22Rv1 (cell line): Measurements from ENCODE around the gene FRK.

Source experiments
- H3K27ac ChIP-seq: fragments of 450-650 bp; 2 replicates; pipeline ENCODE4 v1.5.1; 2017
- CTCF ChIP-seq: fragments of 450-650 bp; IDR thresholded peaks from 2 replicates; pipeline ENCODE4 v1.5.1; 2017; ENCODE audit warnings: mild to moderate bottlenecking
- ZFX ChIP-seq: fragments of 450-650 bp; IDR thresholded peaks from 2 replicates; pipeline ENCODE4 v1.6.1; 2017; ENCODE audit warnings: antibody characterized with exemption, borderline replicate concordance

FRK gene

GRCh38 chr6:116088946-116089345, 28.3 kb upstream of the FRK start:
- TF ChIP-seq ZFX (no peak), CTCF (no peak)
- no peak overlapping the region for H3K27ac ChIP-seq

GRCh38 chr6:116087437-116088027, 26.8 kb upstream of the FRK start:
- no peak overlapping the region for H3K27ac ChIP-seq
- TF ChIP-seq ZFX (no peak), CTCF (no peak)

- no peak for TF ChIP-seq CTCF
- TF ChIP-seq ZFX = no peak
- H3K27ac ChIP-seq = no peak overlapping the region
Observed at GRCh38 chr6:116084284-116084683, 23.6 kb upstream of the FRK start.

GRCh38 chr6:116083052-116083451, 22.4 kb upstream of the FRK start:
- no peak overlapping the region for H3K27ac ChIP-seq
- TF ChIP-seq CTCF (no peak), ZFX (no peak)

GRCh38 chr6:116078945-116079344, 18.3 kb upstream of the FRK start:
- TF ChIP-seq ZFX (no peak), CTCF (no peak)
- no peak overlapping the region for H3K27ac ChIP-seq

- TF ChIP-seq CTCF (no peak), ZFX (no peak)
- no peak overlapping the region for H3K27ac ChIP-seq
Observed at GRCh38 chr6:116078522-116078921, 17.8 kb upstream of the FRK start.

GRCh38 chr6:116074732-116075390, 14.2 kb upstream of the FRK start:
- TF ChIP-seq CTCF (no peak), ZFX (no peak)
- H3K27ac ChIP-seq = no peak overlapping the region
